Measurements from ENCODE around the gene YIF1A.

The YIF1A gene

GRCh38 chr11:66247295-66247694 is 41.6 kb downstream of the YIF1A start:
- no peak for DNase-seq (ENCODE audit: low read depth, low spot score)

DNA sequence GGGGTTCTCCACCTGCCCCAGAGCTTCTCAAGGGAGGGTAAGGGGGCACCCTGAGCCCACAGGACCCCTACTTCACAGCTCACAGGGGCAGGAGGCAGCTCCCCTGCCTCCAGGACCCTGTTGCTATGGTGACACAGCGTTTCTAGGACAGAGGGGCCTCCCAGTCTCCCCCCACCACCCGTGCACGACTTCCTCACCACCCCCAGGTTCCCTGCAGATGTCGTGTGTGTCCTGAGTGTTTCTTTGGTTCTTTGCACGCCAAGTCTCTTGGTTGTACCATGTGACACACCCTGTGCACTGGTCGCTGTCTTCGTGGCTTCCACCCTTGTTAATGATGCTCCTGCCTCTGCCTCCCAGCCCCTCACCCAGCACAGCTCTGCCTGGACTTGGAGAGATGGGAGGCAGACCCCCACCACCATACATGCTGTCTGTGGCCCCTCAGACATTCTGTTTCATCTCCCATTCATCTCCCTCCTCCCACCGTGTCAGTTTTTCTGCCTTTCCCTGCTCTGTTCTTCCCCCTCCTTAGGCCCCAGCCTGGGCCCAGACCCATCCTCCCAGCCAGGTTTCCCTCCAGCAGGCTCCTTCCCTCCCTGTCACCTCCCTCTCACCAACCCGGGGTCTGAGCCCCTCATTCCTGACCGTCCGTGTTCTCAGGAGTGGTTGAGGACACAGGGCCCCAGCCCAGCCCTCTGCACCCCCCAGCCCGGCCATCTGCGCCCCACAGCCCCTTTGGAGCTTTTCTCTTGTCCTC is 45.0 kb downstream of the YIF1A start:
- no peak for DNase-seq (ENCODE audit: low read depth, low spot score)

DNA sequence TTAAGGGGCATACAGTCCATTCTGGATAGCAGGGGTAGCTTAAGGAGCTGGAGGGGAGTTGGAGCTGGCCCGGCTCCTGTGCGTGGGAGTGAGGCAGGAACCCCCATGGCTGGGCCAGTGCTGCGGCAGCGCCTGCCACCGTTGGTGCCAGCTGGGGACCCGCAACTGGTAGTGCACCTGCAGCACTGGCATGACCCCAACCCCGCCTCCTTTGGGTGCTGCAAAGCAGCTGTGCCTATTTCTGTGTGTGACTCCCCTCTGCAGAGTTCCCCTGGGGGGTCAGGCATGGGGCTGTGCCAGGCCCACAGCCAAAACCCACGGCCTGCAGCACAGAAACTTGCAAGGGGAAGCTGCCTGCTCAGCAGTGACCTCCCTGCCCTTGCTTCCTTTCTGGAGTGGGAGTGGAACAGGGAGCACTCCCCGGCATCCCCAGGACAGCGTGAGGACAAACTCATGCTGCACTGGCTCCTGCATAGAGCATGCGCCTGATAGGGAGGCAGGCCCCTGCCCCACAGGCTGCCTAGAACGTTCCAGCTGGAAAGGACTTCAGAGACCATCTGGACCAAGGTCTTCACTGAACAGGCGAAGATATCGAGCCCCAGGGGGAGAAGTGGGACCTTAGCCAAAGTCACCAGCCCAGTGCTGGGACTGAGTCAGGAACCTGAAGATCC is 46.7 kb downstream of the YIF1A start:
- no peak for DNase-seq (ENCODE audit: low read depth, low spot score)

- DNase-seq (ENCODE audit: low read depth, low spot score) = no peak
Observed at GRCh38 chr11:66240781-66241136, 48.2 kb downstream of the YIF1A start.

DNA sequence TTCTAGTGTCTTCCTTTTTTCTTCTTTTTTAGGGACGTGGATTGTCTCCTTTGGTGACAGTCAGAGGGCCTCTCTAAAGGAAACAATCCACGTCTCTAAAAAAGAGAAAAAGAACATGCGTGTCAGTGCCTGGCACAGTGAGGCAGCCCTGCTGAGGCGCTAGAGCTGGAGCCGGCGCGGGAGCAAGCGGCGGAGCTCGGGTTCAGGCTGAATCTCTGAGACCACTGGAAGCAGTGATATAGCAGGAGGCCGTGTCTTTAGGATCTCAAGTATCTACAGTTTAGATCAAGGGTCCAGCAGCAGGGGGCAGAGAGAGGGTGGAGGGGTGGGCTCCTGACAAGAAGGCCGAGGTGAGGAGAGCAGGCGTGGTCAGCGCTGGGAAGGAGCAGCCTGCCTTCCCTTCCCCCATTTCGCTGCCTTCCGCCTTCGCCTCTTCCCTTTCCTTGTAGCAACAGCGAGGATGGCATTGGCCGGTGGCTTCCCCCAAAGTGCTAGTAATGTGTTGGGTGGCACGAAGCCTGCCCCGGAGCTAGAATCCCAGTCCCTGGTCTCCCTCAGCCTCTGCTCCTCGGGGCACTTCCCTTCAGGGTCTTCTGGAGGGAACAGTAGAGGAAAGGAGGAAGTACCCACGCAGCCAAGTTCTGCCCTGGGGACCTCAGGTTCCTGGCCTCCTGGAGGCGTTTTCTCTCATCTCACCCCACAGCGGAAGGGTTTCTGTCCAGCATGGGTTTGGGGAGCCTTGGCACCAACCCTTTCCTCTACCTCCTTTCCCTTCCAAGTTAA is 48.8 kb downstream of the YIF1A start:
- no peak for DNase-seq (ENCODE audit: low read depth, low spot score)

DNA sequence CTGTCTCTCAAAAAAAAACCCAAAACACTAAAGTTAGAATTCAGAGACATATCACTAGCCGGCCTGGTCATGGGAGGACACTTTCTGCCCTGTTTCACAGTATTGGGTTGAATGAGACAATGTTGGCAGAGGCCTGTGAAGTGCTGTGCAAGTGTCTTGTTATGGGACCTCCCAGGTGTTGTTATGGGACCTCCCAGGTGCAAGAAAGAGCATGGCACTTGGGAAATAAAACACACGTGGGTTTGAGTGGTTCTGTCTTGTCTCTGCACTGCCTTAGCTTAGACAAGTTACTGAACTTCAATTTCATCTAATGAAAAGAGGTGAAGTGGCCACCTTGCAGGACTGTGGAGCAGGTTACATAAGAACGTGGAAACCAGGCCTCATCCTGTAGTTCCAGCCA is 49.4 kb downstream of the YIF1A start:
- no peak for DNase-seq (ENCODE audit: low read depth, low spot score)

DNA sequence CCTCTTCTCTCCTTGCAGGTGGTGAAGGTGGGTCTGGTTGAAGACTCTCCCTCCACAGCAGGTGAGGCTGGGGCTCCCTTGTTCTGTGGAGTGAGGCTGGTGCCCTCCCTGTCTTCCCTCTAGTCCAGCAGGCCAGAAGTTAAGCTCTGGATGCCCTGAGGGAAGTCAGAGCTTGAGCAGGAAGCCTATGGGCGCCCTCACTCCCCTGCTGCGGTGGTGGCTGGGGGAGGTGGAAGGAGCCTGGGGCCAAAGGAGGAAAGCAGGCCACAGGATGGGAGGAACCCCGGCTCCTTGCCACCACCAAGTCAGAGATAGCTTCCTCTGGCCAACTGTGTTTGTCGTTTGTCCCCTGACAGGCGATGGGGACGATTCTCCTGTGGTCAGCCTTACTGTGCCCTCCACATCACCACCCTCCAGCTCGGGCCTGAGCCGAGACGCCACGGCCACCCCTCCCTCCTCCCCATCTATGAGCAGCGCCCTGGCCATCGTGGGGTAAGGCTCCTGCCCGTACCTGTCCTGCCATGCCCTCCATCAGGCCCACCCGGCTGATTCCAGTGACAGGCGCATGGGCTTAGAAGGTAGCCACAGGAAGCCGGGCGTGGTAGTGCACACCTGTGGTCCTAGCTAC is 50.0 kb downstream of the YIF1A start:
- no peak for DNase-seq (ENCODE audit: low read depth, low spot score)

- no peak for DNase-seq (ENCODE audit: low read depth, low spot score)
Observed at GRCh38 chr11:66237867-66238266, 51.1 kb downstream of the YIF1A start.

- no peak for DNase-seq (ENCODE audit: low read depth, low spot score)
Observed at GRCh38 chr11:66235141-66235540, 53.8 kb downstream of the YIF1A start.
